T47D (cell line): ENCODE data around the gene GIMD1.
"Not testable (repeated sequence)": the region's sequence is repeated elsewhere in the genome, so short reads cannot be mapped to it uniquely, and the experiment has no call there.

Experiments used
- DNase-seq, 2 experiments: peaks; one replicate each; pipeline versions ENCODE4 v3.0.0 to v3.0.0-alpha.2; 2011 to 2012; ENCODE audit warnings: low read depth in 1 of 2, low spot score in 1 of 2
- JUND ChIP-seq: IDR thresholded peaks from 2 replicates; pipeline ENCODE4 v1.6.1; 2012; ENCODE audit warnings: low read depth
- in situ Hi-C: cut with HindIII; loops from 2 replicates; pipeline ENCODE4 v1.10.0; 2016; ENCODE audit warnings: low sequenced_read_pairs, low pct_unique_long_range_greater_than_20kb

The GIMD1 gene

GRCh38 chr4:106368678-106369077 lies at the start of gene GIMD1:
GIMD1 (minus strand) TSS chr4:106368778; CDS start chr4:106367435, 1,343 bp downstream.
- TF ChIP-seq JUND = no peak
- no peak for DNase-seq
- in situ Hi-C loops = no loop called here

GRCh38 chr4:106414366-106414765 lies 45.8 kb upstream of the GIMD1 start:
- no peak for DNase-seq
- in situ Hi-C loops = no loop called here
- TF ChIP-seq JUND = no peak

- in situ Hi-C loops = no loop called here
- peak; percentile 48; the same call in 1 of the 2 replicates for TF ChIP-seq JUND
- peak in 1 of 2 experiments; percentile 51 for DNase-seq
These were observed 41.6 kb upstream of the GIMD1 start for GRCh38 chr4:106409901-106410889.

- in situ Hi-C loops, DNase-seq: not testable (repeated sequence)
These were observed 39.4 kb upstream of the GIMD1 start for GRCh38 chr4:106408004-106408403.

GRCh38 chr4:106401157-106401556 lies 32.6 kb upstream of the GIMD1 start:
- DNase-seq = no peak
- in situ Hi-C loops = no loop called here
- no peak for TF ChIP-seq JUND

- DNase-seq, in situ Hi-C loops: not testable (repeated sequence)
These were observed 30.3 kb upstream of the GIMD1 start for GRCh38 chr4:106398898-106399297.

GRCh38 chr4:106395582-106395981 lies 27.0 kb upstream of the GIMD1 start:
- no peak for DNase-seq
- in situ Hi-C loops = no loop called here
- TF ChIP-seq JUND = no peak

- in situ Hi-C loops = no loop called here
- no peak for DNase-seq
- no peak for TF ChIP-seq JUND
These were observed 17.3 kb upstream of the GIMD1 start for GRCh38 chr4:106385853-106386393.

GRCh38 chr4:106384878-106385277 lies 16.3 kb upstream of the GIMD1 start:
- TF ChIP-seq JUND = no peak
- DNase-seq = no peak
- in situ Hi-C loops = no loop called here

- in situ Hi-C loops = no loop called here
These were observed 11.6 kb upstream of the GIMD1 start for GRCh38 chr4:106380179-106380578.

GRCh38 chr4:106373026-106373425 lies 4.4 kb upstream of the GIMD1 start:
- no peak for TF ChIP-seq JUND
- no peak for DNase-seq
- in situ Hi-C loops = no loop called here

More at GRCh38 chr4:106380179-106380578, 11.6 kb upstream of the GIMD1 start:
- no peak for DNase-seq
- TF ChIP-seq JUND = no peak

GRCh38 chr4:106371161-106371560 lies 2.6 kb upstream of the GIMD1 start:
- TF ChIP-seq JUND = no peak
- in situ Hi-C loops = no loop called here
- no peak for DNase-seq

- no peak for TF ChIP-seq JUND
- in situ Hi-C loops = no loop called here
- no peak for DNase-seq
These were observed 1.6 kb upstream of the GIMD1 start for GRCh38 chr4:106370214-106370613.
